ENCODE results near the gene ABITRAM. TPM values are rescaled to one million over a fixed set of nuclear protein-coding genes. Genes with fewer than 3 reads are reported as not detected.
"Not testable (repeated sequence)": the region's sequence is repeated elsewhere in the genome, so short reads cannot be mapped to it uniquely, and the experiment has no call there.

Gene ABITRAM, protein sequence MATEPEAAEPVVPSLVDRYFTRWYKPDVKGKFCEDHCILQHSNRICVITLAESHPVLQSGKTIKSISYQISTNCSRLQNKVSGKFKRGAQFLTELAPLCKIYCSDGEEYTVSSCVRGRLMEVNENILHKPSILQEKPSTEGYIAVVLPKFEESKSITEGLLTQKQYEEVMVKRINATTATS
- 2.3 and 6.9 TPM in 2 replicates for total RNA-seq (2014; rRNA removed; shearing (Covaris generic))

DNA sequence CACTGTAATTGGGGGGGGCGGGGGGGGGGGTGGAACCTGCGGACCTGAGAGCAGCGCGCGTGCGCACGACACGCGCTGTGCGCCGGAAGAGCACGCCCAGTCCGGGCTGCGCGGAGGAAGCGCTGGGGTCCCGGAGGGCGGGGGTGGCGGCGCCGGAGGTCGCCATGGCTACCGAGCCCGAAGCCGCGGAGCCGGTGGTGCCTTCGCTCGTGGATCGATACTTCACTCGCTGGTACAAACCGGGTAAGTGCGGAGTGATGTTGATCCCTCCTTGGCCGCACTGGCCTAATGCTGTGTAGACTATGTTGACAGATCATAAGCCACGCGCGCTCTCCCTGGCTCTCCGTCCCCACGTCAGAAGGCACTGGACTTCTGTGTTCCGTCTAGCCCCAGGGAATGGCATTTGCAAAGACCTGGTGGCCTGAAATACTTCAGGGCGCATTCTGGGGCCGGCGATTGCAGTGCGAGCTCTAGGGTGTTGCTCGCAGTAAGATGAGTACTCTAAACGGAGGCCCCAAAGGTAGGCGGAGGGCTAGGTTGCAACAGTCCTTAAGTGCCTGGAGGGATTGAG is at the start of gene ABITRAM:
ABITRAM (plus strand) TSS at position 78 of the 571 bp plus-strand sequence; CDS start at position 165, 87 bp downstream.
- Histone ChIP-seq H3K9me3 (replicated peaks) (no peaks in the 10 kb centered on the region), H3K36me3 (peaks cover 15% of the 10 kb centered on the region), H3K27ac (peak within 1 kb of the TSS; percentile 52), H3K27me3 (replicated peaks) (no peaks in the 10 kb centered on the region), H3K4me3 (peak within 1 kb of the TSS; percentile 82), H3K4me1 (replicated peaks) (peaks cover 7% of the 10 kb centered on the region)
- DNase-seq (ENCODE audit: low read depth in 1 of 2, low spot score in 2 of 2), result peak; percentile 56 to 81

GRCh38 chr9:108884701-108885100 is 49.5 kb upstream of the ABITRAM start:
- Histone ChIP-seq H3K27me3 (replicated peaks) (no peaks in the 10 kb centered on the region), H3K4me3 (no peak overlapping the region), H3K27ac (no peak overlapping the region), H3K9me3 (replicated peaks) (no peaks in the 10 kb centered on the region), H3K4me1 (replicated peaks) (peaks cover 10% of the 10 kb centered on the region), H3K36me3 (peaks cover 18% of the 10 kb centered on the region)
- no peak for DNase-seq (ENCODE audit: low read depth in 1 of 2, low spot score in 2 of 2)

DNA sequence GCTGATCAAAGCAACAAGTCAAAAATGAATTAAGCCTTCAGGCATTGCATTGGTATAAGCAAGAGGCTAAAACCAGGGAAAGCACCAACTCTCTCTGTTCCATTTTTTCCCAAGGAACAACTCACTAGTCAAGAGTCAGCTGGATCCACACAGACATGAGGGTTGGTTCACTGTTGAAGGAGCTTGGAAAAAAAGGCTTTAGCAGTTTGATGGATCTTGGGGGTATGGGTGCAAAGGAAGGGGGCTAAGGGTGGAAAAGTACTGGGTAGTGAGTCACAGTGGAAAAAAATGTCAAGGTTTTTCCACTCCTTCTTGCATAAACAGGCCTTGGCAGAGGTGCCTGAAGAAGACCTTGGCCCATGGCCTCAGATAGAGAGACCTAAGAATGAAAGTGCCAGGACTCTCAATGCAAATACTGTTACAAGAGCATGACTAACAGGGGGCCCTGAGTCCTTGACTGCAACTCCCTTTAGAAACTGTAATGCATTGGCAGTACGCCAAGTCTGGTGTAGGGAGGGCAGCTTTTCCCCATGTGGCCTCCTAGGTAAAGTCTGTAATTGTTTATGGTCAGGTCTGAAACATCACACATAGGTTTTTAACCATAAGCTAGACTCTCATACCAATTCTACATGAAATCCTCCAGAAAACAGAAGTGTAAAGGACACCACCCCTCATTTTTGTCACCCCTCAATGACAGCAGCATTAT is 48.4 kb upstream of the ABITRAM start:
- Histone ChIP-seq H3K4me3 (no peak overlapping the region), H3K27me3 (replicated peaks) (no peaks in the 10 kb centered on the region), H3K9me3 (replicated peaks) (no peaks in the 10 kb centered on the region), H3K36me3 (peaks cover 22% of the 10 kb centered on the region), H3K4me1 (replicated peaks) (peaks cover 10% of the 10 kb centered on the region), H3K27ac (no peak overlapping the region)
- peak; percentile 46 to 73 for DNase-seq (ENCODE audit: low read depth in 1 of 2, low spot score in 2 of 2)

DNA sequence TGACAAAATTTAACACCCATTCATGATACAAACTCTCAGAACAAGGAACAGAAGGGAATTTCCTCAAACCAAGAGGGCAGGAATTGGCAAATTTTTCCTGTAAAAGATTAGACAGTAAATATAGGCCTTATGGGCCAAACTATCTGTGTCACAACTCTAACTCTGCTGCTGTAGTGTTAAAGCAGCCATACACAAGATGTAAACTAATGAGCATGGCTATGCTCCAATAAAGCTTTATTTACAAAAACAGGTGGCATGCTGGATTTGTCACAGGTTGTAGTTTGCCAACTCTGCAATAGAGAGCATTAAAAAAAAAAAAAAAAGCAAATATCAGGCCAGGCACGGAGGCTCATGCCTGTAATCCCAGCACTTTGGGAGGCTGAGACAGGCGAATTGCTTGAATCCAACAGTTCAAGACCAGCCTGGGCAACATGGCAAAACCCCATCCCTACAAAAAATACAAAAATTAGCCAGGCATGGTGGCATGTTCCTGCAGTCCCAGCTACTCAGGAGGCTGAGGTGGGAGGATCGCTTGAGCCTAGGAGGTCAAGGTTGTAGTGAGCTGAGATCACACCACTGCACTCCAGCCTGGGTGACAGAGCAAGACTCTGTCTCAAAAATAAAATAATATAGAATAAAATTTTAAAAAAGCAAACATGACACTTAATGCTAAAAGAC is 47.5 kb upstream of the ABITRAM start:
- H3K27ac ChIP-seq; H3K9me3 ChIP-seq (replicated peaks); H3K27me3 ChIP-seq (replicated peaks); DNase-seq (ENCODE audit: low read depth in 1 of 2, low spot score in 2 of 2); H3K4me3 ChIP-seq: not testable (repeated sequence)
- H3K4me1 ChIP-seq (replicated peaks), result peaks cover 10% of the 10 kb centered on the region
- H3K36me3 ChIP-seq, result peaks cover 30% of the 10 kb centered on the region

DNA sequence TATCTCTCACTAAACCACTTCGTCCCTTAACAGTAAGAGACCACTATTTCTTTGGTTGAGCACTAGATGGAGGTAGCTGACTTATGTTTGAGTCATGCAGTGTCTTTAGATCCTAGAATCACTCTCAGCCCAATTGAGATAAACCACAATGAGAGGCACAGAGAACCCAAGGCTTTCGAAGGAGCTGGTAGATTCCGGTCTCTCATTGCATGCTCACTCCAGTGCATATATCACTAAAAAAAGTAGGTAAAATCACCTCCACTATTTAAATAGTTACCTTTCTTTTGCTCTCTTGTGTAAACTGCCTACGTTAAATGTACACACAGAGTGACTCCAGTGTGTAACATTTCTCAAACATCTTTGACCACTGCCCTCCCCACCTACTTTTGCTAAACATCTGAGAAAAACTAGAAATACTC is 44.5 kb upstream of the ABITRAM start:
- no peaks in the 10 kb centered on the region for H3K9me3 ChIP-seq (replicated peaks)
- H3K4me1 ChIP-seq (replicated peaks), result peaks cover 10% of the 10 kb centered on the region
- H3K27ac ChIP-seq, result no peak overlapping the region
- H3K27me3 ChIP-seq (replicated peaks), result no peaks in the 10 kb centered on the region
- no peak overlapping the region for H3K4me3 ChIP-seq
- H3K36me3 ChIP-seq, result peaks cover 46% of the 10 kb centered on the region
- no peak for DNase-seq (ENCODE audit: low read depth in 1 of 2, low spot score in 2 of 2)

DNA sequence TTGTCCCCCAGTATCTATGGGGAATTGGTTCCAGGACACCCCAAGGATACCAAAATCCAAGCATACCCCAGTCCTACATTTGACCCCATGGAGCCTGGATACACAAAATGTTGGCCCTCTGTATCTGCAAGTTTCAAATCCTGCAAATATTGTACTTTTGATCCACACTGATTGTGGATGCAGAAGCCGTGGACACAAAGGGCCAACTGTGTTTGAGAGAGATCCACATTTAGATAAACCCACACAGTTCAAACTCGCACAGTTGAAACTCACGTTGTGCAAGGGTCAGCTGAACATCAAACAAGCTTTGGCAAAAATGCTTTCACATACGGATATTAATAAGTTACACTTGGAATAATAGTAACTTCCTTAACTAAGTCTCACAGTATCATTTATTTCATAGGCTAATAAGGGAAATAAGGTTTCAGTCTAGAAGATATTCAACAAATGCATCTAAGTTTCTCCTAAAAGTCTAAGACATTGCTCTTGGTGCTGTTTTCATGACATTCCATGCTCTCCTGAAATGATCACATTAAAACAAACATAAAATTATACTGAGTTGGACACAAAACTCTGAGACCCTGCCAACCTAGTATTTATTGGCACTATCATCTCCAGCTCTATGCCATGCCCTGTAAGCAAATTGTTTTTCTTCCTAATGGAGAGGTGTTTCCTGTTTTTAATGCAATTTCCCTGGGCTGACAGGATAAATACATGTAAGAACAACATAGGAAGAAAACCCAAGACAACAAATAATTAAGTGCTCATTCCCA is 39.8 kb upstream of the ABITRAM start:
- H3K27ac ChIP-seq, result no peak overlapping the region
- DNase-seq (ENCODE audit: low read depth in 1 of 2, low spot score in 2 of 2), result no peak
- H3K4me3 ChIP-seq, result no peak overlapping the region
- no peaks in the 10 kb centered on the region for H3K27me3 ChIP-seq (replicated peaks)
- H3K9me3 ChIP-seq (replicated peaks), result no peaks in the 10 kb centered on the region
- no peaks in the 10 kb centered on the region for H3K4me1 ChIP-seq (replicated peaks)
- peaks cover 61% of the 10 kb centered on the region for H3K36me3 ChIP-seq

DNA sequence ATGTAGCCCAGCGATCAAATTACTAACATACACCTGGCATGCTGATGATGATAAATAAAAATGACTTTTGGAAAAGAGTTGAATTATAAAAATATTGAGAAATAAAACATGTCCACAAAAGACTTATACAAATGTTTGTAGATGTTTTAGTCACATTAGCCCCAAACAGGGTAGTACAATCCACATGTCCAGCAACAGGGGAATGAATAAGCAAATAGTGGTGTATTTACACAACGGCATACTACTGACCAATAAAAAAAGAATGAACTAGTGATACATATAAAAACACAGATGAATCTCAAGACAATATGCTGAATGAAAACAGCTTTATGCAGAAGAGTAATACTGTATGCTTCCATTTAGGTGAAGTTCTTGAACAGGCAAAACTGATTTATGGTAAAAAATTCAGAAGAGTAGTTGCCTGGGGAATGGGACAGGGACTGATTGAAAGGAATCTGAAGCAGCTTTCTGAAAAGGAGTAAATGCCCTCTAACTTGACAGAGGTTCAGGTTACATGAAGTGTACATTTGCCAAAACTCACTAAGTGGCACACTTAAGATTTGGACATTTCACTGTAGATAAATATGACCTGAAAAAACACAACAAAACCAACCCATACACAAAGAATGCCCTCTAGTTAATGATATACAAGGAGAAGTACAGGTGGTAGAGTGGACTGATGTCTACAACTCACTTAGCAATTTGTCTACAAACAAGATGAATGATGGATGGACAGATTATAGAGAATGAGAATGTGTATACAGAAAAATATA is 36.7 kb upstream of the ABITRAM start:
- Histone ChIP-seq H3K27me3 (replicated peaks) (no peaks in the 10 kb centered on the region), H3K27ac (no peak overlapping the region), H3K9me3 (replicated peaks) (no peaks in the 10 kb centered on the region), H3K4me3 (no peak overlapping the region), H3K36me3 (peaks cover 54% of the 10 kb centered on the region), H3K4me1 (replicated peaks) (no peaks in the 10 kb centered on the region)
- no peak for DNase-seq (ENCODE audit: low read depth in 1 of 2, low spot score in 2 of 2)

- H3K27ac ChIP-seq; H3K4me3 ChIP-seq; H3K9me3 ChIP-seq (replicated peaks); H3K4me1 ChIP-seq (replicated peaks); DNase-seq (ENCODE audit: low read depth in 1 of 2, low spot score in 2 of 2); H3K27me3 ChIP-seq (replicated peaks): not testable (repeated sequence)
- H3K36me3 ChIP-seq, result peaks cover 61% of the 10 kb centered on the region
Measured at GRCh38 chr9:108899023-108899695, 35.0 kb upstream of the ABITRAM start.

GRCh38 chr9:108900176-108900575 is 34.0 kb upstream of the ABITRAM start:
- no peak overlapping the region for H3K4me3 ChIP-seq
- H3K4me1 ChIP-seq (replicated peaks), result no peaks in the 10 kb centered on the region
- H3K27me3 ChIP-seq (replicated peaks), result no peaks in the 10 kb centered on the region
- no peak overlapping the region for H3K27ac ChIP-seq
- DNase-seq (ENCODE audit: low read depth in 1 of 2, low spot score in 2 of 2), result no peak
- H3K36me3 ChIP-seq, result peaks cover 55% of the 10 kb centered on the region
- H3K9me3 ChIP-seq (replicated peaks), result no peaks in the 10 kb centered on the region

DNA sequence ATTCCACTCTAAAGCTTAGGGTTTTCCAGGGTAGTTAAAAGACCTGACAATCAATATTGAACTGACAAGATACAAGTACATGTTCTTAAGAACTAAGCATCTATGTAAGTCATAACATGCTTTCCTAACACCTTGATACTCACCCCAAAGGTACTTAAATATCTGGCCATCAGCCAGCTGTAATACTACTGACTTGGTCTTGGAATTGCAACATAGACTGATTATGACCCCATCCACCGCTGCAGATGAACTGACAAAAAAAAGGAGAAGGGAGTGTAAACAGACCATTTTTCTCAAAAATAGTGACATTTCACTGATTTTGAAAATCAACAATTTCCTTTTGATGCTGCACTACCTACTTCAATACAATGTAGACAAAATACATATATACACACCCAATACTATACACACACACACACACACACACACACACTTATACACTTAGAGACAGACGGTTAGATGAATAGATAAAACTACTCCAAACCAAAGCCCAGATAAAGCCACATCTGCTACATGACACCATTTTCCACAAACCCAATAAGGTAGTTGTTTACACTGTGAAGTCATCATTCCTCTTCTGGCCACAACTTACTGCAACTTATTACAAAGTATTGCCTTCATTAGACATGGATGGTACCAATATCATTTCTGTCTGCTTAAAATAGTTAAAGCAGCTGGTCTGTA is 30.6 kb upstream of the ABITRAM start:
- DNase-seq (ENCODE audit: low read depth in 1 of 2, low spot score in 2 of 2), result no peak
- no peak overlapping the region for H3K4me3 ChIP-seq
- H3K36me3 ChIP-seq, result peaks cover 47% of the 10 kb centered on the region
- H3K27me3 ChIP-seq (replicated peaks), result no peaks in the 10 kb centered on the region
- H3K4me1 ChIP-seq (replicated peaks), result no peaks in the 10 kb centered on the region
- no peaks in the 10 kb centered on the region for H3K9me3 ChIP-seq (replicated peaks)
- H3K27ac ChIP-seq, result no peak overlapping the region

DNA sequence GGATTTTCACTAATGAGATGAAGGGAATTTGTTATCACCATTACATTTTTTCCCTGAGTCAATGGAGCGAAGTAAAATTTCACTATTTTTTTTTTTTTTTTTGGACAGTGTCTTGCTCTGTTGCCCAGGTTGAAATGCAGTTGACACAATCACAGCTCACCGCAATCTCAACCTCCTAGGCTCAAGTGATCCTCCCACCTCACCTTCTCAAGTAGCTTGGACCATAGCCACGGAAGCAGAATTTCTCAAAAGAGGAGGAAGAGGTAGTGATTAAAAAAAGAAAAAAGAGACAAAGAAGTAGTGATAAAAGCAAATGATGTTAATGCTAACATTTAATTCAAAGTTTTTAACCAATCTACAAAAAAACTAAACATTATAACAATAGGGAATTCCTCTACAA is 30.0 kb upstream of the ABITRAM start:
- DNase-seq (ENCODE audit: low read depth in 1 of 2, low spot score in 2 of 2), result no peak
- H3K27ac ChIP-seq, result no peak overlapping the region
- H3K36me3 ChIP-seq, result peaks cover 45% of the 10 kb centered on the region
- no peaks in the 10 kb centered on the region for H3K9me3 ChIP-seq (replicated peaks)
- H3K4me1 ChIP-seq (replicated peaks), result no peaks in the 10 kb centered on the region
- no peak overlapping the region for H3K4me3 ChIP-seq
- no peaks in the 10 kb centered on the region for H3K27me3 ChIP-seq (replicated peaks)

- Histone ChIP-seq H3K4me1 (replicated peaks) (no peaks in the 10 kb centered on the region), H3K27me3 (replicated peaks) (no peaks in the 10 kb centered on the region), H3K9me3 (replicated peaks) (no peaks in the 10 kb centered on the region), H3K4me3 (no peak overlapping the region), H3K36me3 (peaks cover 34% of the 10 kb centered on the region), H3K27ac (no peak overlapping the region)
- no peak for DNase-seq (ENCODE audit: low read depth in 1 of 2, low spot score in 2 of 2)
Measured at GRCh38 chr9:108905494-108905893, 28.7 kb upstream of the ABITRAM start.

All from SJSA1 (cell line).